ENCODE measurements around the gene SDHA.
"Not testable (repeated sequence)": the region's sequence is repeated elsewhere in the genome, so short reads cannot be mapped to it uniquely, and the experiment has no call there.

SDHA gene

DNA sequence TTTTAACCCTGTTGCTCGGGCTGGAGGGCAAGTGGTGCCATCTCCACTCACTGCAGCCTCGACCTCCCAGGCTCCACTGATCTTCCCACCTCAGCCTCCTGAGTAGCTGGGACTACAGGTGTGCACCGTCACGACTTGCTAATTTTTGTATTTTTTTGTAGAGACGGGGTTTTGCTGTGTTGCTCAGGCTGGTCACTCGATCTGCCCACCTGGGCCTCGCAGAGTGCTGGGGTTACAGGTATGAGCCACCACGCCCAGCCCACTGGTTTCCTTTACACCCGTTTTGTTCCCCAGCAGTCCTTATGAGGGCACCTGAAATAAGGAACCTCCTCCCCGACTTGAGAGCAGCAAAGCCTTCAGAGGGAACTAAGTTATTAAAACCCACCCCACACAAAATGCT is 2.0 kb upstream of the SDHA start:
- H3K27me3 ChIP-seq (ENCODE audit: low read depth, low read length); H3K27ac ChIP-seq (ENCODE audit: low read length); H3K9me3 ChIP-seq (ENCODE audit: control insufficient read depth in 1 of 2, low read length in 2 of 2); H3K36me3 ChIP-seq (ENCODE audit: control insufficient read depth in 1 of 2, insufficient read depth in 2 of 2, low read length in 2 of 2); H3K4me3 ChIP-seq (ENCODE audit: low read depth in 1 of 2, low read length in 2 of 2): not testable (repeated sequence)
- H3K4me1 ChIP-seq (ENCODE audit: control insufficient read depth in 1 of 2, insufficient read depth in 2 of 2, low read length in 2 of 2): peaks cover 0 to 17% of the 10 kb centered on the region in 2 donors

DNA sequence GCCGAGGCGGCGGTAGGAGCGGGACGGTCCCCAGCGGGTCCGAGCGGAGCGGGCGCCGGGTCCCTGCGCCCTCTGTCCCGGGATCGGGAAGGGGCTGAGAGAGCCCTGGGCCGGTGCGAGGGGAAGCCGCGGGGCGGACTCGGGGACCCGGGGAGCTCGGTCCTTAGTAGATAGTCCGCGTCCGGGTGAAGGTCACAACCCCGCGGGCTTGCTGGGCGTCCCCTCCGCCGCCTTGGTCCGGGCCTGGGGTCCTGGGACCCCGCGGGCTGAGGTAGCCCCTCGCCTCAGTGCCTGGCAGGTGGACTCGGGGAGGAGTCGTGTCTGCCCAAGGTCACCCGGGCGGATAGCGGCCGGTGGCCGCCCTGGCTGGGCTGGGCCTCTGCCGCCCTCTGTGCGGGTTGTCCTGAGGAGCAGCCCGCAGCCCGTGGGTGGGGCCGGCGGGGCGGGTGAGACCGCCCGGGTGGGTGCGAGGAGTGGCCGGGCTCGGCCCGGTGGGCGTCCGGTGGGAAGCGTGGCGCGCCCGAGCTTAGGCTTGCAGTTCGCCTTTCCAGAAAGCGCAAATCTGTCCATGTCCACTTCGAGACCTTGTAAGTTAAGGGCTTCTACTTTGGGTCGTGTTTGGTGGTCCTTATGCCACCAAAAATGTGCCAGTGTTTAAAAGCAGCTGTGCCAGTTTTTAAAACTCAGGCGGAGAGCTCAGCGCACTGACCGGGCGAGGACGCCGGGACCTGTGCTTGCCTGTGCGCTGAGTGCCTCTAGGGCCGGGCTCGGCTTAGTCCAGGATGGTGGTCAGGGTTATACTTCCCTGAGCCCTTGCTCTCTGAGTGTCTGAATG is 554 bp downstream of the SDHA start:
- H3K4me1 ChIP-seq (ENCODE audit: control insufficient read depth in 1 of 2, insufficient read depth in 2 of 2, low read length in 2 of 2): peaks cover 0 to 30% of the 10 kb centered on the region in 2 donors
- no peaks in the 10 kb centered on the region for H3K27me3 ChIP-seq (ENCODE audit: low read depth, low read length)
- H3K9me3 ChIP-seq (ENCODE audit: control insufficient read depth in 1 of 2, low read length in 2 of 2): no peaks in the 10 kb centered on the region
- H3K4me3 ChIP-seq (ENCODE audit: low read depth in 1 of 2, low read length in 2 of 2): peak overlapping the region; percentile 81 to 96
- peak overlapping the region; percentile 51 for H3K27ac ChIP-seq (ENCODE audit: low read length)
- H3K36me3 ChIP-seq (ENCODE audit: control insufficient read depth in 1 of 2, insufficient read depth in 2 of 2, low read length in 2 of 2): peaks cover 0 to 5% of the 10 kb centered on the region in 2 donors

GRCh38 chr5:219460-219863 is 1.3 kb downstream of the SDHA start:
- Histone ChIP-seq H3K4me1 (ENCODE audit: control insufficient read depth in 1 of 2, insufficient read depth in 2 of 2, low read length in 2 of 2) (peaks cover 0 to 30% of the 10 kb centered on the region in 2 donors), H3K4me3 (ENCODE audit: low read depth in 1 of 2, low read length in 2 of 2) (peak overlapping the region; percentile 81 to 96), H3K27ac (ENCODE audit: low read length) (peak overlapping the region; percentile 59)

GRCh38 chr5:219991-220390 is 1.9 kb downstream of the SDHA start:
- Histone ChIP-seq H3K4me1 (ENCODE audit: control insufficient read depth in 1 of 2, insufficient read depth in 2 of 2, low read length in 2 of 2) (peaks cover 0 to 30% of the 10 kb centered on the region in 2 donors), H3K36me3 (ENCODE audit: control insufficient read depth in 1 of 2, insufficient read depth in 2 of 2, low read length in 2 of 2) (peaks cover 4 to 11% of the 10 kb centered on the region in 2 donors), H3K9me3 (ENCODE audit: control insufficient read depth in 1 of 2, low read length in 2 of 2) (no peaks in the 10 kb centered on the region), H3K4me3 (ENCODE audit: low read depth in 1 of 2, low read length in 2 of 2) (peak overlapping the region; percentile 81 to 96), H3K27ac (ENCODE audit: low read length) (peak overlapping the region; percentile 59), H3K27me3 (ENCODE audit: low read depth, low read length) (no peaks in the 10 kb centered on the region)

More at GRCh38 chr5:219460-219863, 1.3 kb downstream of the SDHA start:
- Histone ChIP-seq H3K9me3 (ENCODE audit: control insufficient read depth in 1 of 2, low read length in 2 of 2) (no peaks in the 10 kb centered on the region), H3K27me3 (ENCODE audit: low read depth, low read length) (no peaks in the 10 kb centered on the region), H3K36me3 (ENCODE audit: control insufficient read depth in 1 of 2, insufficient read depth in 2 of 2, low read length in 2 of 2) (peaks cover 0 to 6% of the 10 kb centered on the region in 2 donors)

DNA sequence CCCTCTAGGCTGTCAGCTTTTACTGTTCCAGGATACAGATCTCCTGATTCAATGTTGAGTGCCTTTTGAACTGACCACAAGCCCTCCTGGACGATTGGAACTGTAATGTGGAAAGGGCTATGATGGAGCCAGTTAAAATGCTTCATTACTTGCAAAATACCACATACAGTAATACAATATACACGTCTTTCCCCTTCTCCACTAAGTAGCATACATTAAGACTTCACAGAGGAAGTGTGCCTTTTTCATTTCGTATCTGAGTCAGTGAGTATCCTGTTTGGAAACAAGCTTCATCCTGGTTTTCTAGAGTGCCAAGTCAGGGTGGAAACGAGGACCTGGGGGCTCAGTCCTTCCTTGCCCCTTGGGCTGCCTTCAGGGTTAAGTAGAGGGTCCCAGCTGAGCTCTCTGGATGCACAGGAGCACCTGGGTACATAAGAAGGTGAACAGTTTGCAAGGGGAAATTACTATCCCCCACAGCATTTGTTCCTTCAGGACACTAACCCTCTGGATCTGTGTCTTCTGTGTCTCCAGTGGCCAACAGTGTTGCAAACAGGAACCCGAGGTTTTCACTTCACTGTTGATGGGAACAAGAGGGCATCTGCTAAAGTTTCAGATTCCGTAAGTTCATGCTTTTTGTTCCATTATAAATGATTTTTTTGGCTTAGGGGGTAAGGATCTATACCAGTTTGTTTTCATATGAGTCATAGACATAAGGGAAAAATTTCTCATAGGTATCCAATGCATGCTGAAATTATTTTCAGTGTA is 5.0 kb downstream of the SDHA start:
- not testable (repeated sequence) for H3K27me3 ChIP-seq (ENCODE audit: low read depth, low read length); H3K9me3 ChIP-seq (ENCODE audit: control insufficient read depth in 1 of 2, low read length in 2 of 2); H3K27ac ChIP-seq (ENCODE audit: low read length); H3K4me3 ChIP-seq (ENCODE audit: low read depth in 1 of 2, low read length in 2 of 2)
- Histone ChIP-seq H3K36me3 (ENCODE audit: control insufficient read depth in 1 of 2, insufficient read depth in 2 of 2, low read length in 2 of 2) (peaks cover 8 to 41% of the 10 kb centered on the region in 2 donors), H3K4me1 (ENCODE audit: control insufficient read depth in 1 of 2, insufficient read depth in 2 of 2, low read length in 2 of 2) (peaks cover 0 to 30% of the 10 kb centered on the region in 2 donors)

GRCh38 chr5:223791-224190 is 5.7 kb downstream of the SDHA start:
- Histone ChIP-seq H3K9me3 (ENCODE audit: control insufficient read depth in 1 of 2, low read length in 2 of 2) (no peaks in the 10 kb centered on the region), H3K36me3 (ENCODE audit: control insufficient read depth in 1 of 2, insufficient read depth in 2 of 2, low read length in 2 of 2) (peaks cover 13 to 47% of the 10 kb centered on the region in 2 donors)

GRCh38 chr5:225334-225733 is 7.2 kb downstream of the SDHA start:
- H3K27me3 ChIP-seq (ENCODE audit: low read depth, low read length): no peaks in the 10 kb centered on the region
- peaks cover 20 to 59% of the 10 kb centered on the region in 2 donors for H3K36me3 ChIP-seq (ENCODE audit: control insufficient read depth in 1 of 2, insufficient read depth in 2 of 2, low read length in 2 of 2)

More at GRCh38 chr5:223791-224190, 5.7 kb downstream of the SDHA start:
- Histone ChIP-seq H3K27me3 (ENCODE audit: low read depth, low read length) (no peaks in the 10 kb centered on the region), H3K4me1 (ENCODE audit: control insufficient read depth in 1 of 2, insufficient read depth in 2 of 2, low read length in 2 of 2) (peaks cover 0 to 30% of the 10 kb centered on the region in 2 donors), H3K27ac (ENCODE audit: low read length) (no peak overlapping the region), H3K4me3 (ENCODE audit: low read depth in 1 of 2, low read length in 2 of 2) (no peak overlapping the region)

DNA sequence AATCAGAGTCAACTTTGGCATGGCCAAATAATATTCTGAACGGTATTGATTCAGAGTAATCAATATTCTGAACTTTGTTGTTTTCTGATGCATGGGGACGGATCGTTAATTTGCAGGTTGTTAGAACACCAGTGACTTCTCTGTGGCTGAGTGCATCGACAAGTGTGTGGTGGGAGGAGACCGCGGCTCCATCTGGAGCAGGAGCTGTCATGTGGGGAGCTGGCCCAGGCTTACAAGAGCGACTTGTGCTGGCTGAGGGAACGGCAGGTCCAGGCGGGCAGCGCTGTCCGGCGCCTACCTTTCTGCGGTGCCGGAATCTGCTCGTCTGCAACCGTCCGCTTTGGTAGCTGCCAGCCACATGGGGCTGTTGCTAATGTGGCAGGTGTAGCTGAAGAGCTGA is 9.3 kb downstream of the SDHA start:
- H3K27me3 ChIP-seq (ENCODE audit: low read depth, low read length); H3K4me3 ChIP-seq (ENCODE audit: low read depth in 1 of 2, low read length in 2 of 2): not testable (repeated sequence)
- H3K36me3 ChIP-seq (ENCODE audit: control insufficient read depth in 1 of 2, insufficient read depth in 2 of 2, low read length in 2 of 2): peaks cover 25 to 79% of the 10 kb centered on the region in 2 donors

More at GRCh38 chr5:225334-225733, 7.2 kb downstream of the SDHA start:
- Histone ChIP-seq H3K4me1 (ENCODE audit: control insufficient read depth in 1 of 2, insufficient read depth in 2 of 2, low read length in 2 of 2) (peaks cover 0 to 20% of the 10 kb centered on the region in 2 donors), H3K27ac (ENCODE audit: low read length) (no peak overlapping the region), H3K4me3 (ENCODE audit: low read depth in 1 of 2, low read length in 2 of 2) (no peak overlapping the region), H3K9me3 (ENCODE audit: control insufficient read depth in 1 of 2, low read length in 2 of 2) (no peaks in the 10 kb centered on the region)

DNA sequence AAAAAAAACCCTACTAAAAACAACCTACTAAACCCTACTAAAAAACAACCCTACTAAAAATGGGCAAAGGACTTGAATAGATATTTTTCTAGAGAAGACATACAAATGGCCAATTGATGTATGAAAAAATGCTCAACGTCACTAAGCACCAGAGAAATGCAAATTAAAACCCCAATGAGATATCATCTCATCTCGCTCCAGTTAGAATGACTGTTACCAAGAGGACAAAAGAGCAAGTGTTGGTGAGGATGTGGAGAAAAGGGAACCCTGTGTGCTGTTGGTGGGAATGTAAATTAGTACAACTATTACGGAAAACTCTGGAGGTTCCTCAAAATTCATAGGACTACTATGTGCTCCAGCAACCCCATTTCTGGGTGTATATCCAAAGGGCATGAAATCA is 10.8 kb downstream of the SDHA start:
- no peaks in the 10 kb centered on the region for H3K27me3 ChIP-seq (ENCODE audit: low read depth, low read length)
- H3K9me3 ChIP-seq (ENCODE audit: control insufficient read depth in 1 of 2, low read length in 2 of 2): no peaks in the 10 kb centered on the region
- no peaks in the 10 kb centered on the region for H3K4me1 ChIP-seq (ENCODE audit: control insufficient read depth in 1 of 2, insufficient read depth in 2 of 2, low read length in 2 of 2)
- no peak overlapping the region for H3K27ac ChIP-seq (ENCODE audit: low read length)
- no peak overlapping the region for H3K4me3 ChIP-seq (ENCODE audit: low read depth in 1 of 2, low read length in 2 of 2)
- peaks cover 25 to 93% of the 10 kb centered on the region in 2 donors for H3K36me3 ChIP-seq (ENCODE audit: control insufficient read depth in 1 of 2, insufficient read depth in 2 of 2, low read length in 2 of 2)

More for the DNA sequence above, 9.3 kb downstream of the SDHA start:
- H3K9me3 ChIP-seq (ENCODE audit: control insufficient read depth in 1 of 2, low read length in 2 of 2); H3K27ac ChIP-seq (ENCODE audit: low read length); H3K4me1 ChIP-seq (ENCODE audit: control insufficient read depth in 1 of 2, insufficient read depth in 2 of 2, low read length in 2 of 2): not testable (repeated sequence)

- H3K4me3 ChIP-seq (ENCODE audit: low read depth in 1 of 2, low read length in 2 of 2): no peak overlapping the region
- no peak overlapping the region for H3K27ac ChIP-seq (ENCODE audit: low read length)
- no peaks in the 10 kb centered on the region for H3K4me1 ChIP-seq (ENCODE audit: control insufficient read depth in 1 of 2, insufficient read depth in 2 of 2, low read length in 2 of 2)
- H3K27me3 ChIP-seq (ENCODE audit: low read depth, low read length): no peaks in the 10 kb centered on the region
- peaks cover 30 to 88% of the 10 kb centered on the region in 2 donors for H3K36me3 ChIP-seq (ENCODE audit: control insufficient read depth in 1 of 2, insufficient read depth in 2 of 2, low read length in 2 of 2)
- no peaks in the 10 kb centered on the region for H3K9me3 ChIP-seq (ENCODE audit: control insufficient read depth in 1 of 2, low read length in 2 of 2)
Observed at GRCh38 chr5:230711-231110, 12.6 kb downstream of the SDHA start.

DNA sequence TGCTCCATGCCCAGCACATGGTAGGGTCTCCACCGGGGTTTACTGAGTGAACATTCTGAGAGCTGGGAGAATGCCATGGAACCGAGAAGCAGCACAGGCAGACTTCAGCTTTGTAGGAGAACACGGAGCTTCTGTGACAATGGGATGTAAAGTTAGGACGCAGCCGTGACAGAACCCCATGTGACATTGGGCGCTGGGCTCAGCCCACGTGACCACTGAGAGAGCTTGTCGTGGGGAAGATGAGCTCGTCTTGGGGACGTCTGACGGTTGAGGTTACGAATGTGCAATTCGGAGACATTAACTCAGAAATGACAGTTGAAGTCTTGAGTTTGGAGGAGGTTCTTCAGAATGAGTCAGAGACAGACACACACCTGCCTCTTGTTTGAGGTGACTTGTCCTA is 13.5 kb downstream of the SDHA start:
- peaks cover 30 to 86% of the 10 kb centered on the region in 2 donors for H3K36me3 ChIP-seq (ENCODE audit: control insufficient read depth in 1 of 2, insufficient read depth in 2 of 2, low read length in 2 of 2)
- no peaks in the 10 kb centered on the region for H3K9me3 ChIP-seq (ENCODE audit: control insufficient read depth in 1 of 2, low read length in 2 of 2)
- H3K27me3 ChIP-seq (ENCODE audit: low read depth, low read length): no peaks in the 10 kb centered on the region
- no peaks in the 10 kb centered on the region for H3K4me1 ChIP-seq (ENCODE audit: control insufficient read depth in 1 of 2, insufficient read depth in 2 of 2, low read length in 2 of 2)
- H3K4me3 ChIP-seq (ENCODE audit: low read depth in 1 of 2, low read length in 2 of 2): no peak overlapping the region
- H3K27ac ChIP-seq (ENCODE audit: low read length): no peak overlapping the region

Data from muscle layer of duodenum (tissue), 2 donors.